HL-60/S4 treated with retinoic acid at 250 ng/mL for 4 days and 3 days (cell line): ENCODE measurements around the gene SDR9C7.
"Not testable (repeated sequence)": the region's sequence is repeated elsewhere in the genome, so short reads cannot be mapped to it uniquely, and the experiment has no call there.

Source experiments
- in situ Hi-C: fragments of 300-500 bp; cut with MboI; formaldehyde crosslinking; loops from 2 replicates; pipeline ENCODE4 v1.7.0; 2022; ENCODE audit warnings: low sequenced_read_pairs

Gene SDR9C7

DNA sequence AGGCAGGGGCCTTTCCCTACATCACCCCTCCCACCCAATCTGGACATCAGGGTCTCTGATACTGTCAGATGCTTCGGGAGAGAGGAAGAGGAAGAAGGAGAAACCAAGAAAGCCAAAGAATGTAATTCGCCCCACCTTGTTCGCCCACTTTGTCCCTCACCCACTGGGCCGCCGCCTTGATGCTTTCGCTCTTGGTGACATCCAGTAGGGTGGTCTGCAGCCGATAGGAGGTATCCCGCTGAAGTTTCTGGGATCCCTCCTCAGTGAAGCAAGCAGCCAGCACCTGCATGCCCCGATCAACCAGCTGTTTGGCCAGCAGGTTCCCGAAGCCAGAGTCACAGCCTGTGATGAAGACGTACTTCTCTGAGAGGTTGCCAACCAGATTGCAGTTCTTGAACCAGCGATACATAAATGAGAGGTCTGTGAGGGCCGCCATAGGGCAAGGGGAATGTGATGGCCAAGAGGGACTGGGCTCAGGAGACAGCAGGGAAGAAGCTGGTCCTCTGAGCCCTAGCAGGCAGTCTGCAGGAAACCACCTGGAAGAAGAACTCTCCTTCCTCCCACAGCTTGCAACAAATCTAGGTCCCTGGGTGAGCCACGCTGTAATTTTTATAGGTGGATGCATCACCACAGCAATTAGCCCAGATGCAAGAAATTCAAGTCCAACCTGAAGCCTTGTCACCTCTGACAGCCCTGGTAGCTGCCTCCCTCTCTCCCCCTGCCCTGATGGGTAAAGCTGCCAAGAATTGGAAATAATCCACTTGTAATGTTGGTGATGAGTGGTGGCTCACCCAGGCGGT lies at the start of gene SDR9C7:
Gene SDR9C7, minus strand, starts transcription at position 583 of the 800 bp plus-strand sequence. Its CDS starts 147 bp downstream, at position 436.
- in situ Hi-C loops = no loop called here

DNA sequence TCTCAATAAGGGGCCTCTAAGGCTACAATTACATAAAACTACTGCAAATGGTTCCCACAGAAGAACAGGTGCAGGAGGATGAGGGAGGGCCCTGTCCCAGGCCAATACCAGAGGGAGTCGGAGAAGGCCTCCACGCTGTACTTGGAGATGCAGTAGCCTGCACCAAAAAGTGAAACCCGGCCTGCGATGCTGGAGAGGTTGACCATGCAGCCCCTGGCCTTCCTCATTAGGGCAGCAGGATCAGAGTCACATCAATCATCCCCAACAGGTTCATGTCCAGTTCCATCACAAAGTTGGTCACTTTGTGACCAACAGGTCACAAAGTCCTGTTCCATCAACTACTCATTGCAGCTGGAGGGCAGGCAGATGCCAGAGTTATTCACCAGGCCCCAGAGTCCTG lies 49.2 kb upstream of the SDR9C7 start:
- in situ Hi-C loops = loop anchor here (25.0 kb wide), 1 partner anchor 146 kb away; no protein-coding TSS in a partner anchor

DNA sequence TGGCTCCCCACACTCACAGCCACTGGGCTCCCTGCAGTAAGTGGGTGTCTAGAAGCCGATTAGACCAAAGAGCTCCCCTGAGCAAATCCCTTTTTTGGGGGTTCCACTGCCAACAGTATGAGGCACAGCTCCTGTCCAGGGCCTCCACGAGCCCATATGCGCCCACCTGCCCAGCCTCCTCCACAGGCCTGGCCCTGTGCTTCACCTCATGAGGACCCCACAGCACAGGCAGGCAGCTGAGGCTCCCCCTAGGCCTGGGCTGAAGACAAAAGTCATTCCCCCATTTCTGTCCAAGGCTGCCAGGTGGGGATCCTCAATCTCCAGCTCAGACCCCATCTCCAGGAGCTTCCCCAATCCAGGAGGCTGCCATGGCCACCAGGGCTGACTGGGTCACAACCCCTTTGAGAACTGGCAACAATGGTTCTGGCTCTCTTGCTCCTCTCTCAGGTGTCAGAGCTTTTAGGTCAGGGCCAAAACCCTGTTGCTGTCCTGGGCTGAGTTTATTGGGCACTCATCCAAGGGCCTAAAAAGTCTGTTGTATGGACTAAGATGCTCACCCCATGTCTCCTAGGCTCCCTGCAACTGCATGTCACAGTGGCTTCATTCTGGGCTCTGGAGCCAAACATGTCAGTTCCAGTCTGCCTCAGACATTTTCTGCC lies 48.5 kb upstream of the SDR9C7 start:
- in situ Hi-C loops = loop anchor here (25.0 kb wide), 1 partner anchor 145 kb away; no protein-coding TSS in a partner anchor

DNA sequence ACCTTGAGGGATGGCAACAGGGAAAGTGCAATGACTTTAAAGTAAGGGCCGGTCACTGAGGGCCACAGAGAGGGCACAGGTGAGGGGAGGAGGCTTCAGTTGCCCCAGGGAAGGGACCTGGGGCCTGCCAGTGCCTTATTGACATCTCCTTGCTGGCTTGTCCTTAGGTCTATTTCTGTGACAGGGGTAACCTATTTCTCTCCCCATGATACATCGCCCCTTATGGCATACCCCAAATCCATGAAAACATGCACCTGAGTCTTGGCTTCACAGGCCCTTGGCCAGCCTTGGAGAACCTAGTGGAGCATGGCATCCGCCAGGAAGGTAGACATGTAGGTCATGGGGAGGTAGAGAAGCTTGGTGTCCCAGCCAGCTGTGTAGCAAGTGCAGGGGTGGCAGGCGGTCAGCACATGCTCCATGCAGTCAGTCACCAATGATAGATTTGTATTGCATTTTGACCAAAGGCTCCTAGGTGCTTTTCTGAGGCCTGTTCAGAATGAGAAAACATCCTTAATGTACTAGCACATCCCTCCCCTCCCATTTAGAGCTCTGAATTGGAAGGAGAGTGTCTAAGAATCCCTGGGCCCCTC lies 46.8 kb upstream of the SDR9C7 start:
- in situ Hi-C loops = loop anchor here (25.0 kb wide), 1 partner anchor 144 kb away; no protein-coding TSS in a partner anchor

DNA sequence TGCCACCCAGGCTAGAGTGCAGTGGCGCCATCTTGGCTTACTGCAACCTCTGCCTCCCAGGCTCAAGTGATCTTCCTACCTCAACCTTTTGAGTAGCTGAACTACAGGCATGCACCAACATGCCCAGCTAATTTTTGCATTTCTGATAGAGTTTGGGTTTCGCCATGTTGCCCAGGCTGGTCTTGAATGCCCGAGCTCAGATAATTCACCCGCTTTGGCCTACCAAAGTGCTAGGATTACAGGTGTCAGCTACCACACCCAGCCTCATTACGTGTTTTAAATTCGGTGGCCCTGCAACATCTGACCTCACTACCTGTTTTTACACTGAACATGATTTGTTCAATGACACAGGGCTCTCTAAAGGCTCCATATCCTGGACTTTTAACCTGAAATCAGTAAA lies 46.1 kb upstream of the SDR9C7 start:
- in situ Hi-C loops = loop anchor here (25.0 kb wide), 1 partner anchor 143 kb away; no protein-coding TSS in a partner anchor

DNA sequence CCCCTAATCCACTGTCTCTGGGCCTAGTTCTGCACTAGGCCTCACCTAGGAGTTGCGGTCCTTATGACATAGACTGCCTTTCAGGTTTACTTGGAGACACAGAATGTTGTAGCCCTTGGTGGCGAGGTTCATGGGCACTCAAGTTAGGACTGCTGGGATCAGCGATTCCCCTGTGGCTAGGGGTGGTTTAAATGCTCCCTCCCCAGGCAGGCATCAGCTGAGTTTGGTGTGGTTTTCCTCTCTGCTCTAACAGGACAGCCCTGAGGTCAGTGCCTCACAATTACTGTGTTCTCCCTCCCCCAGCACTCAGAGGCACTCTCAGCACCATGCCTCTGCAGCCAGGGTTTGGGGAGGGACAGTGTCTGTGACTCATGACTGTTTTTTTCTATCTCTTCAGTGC lies 45.4 kb upstream of the SDR9C7 start:
- in situ Hi-C loops = loop anchor here (25.0 kb wide), 1 partner anchor 142 kb away; no protein-coding TSS in a partner anchor

DNA sequence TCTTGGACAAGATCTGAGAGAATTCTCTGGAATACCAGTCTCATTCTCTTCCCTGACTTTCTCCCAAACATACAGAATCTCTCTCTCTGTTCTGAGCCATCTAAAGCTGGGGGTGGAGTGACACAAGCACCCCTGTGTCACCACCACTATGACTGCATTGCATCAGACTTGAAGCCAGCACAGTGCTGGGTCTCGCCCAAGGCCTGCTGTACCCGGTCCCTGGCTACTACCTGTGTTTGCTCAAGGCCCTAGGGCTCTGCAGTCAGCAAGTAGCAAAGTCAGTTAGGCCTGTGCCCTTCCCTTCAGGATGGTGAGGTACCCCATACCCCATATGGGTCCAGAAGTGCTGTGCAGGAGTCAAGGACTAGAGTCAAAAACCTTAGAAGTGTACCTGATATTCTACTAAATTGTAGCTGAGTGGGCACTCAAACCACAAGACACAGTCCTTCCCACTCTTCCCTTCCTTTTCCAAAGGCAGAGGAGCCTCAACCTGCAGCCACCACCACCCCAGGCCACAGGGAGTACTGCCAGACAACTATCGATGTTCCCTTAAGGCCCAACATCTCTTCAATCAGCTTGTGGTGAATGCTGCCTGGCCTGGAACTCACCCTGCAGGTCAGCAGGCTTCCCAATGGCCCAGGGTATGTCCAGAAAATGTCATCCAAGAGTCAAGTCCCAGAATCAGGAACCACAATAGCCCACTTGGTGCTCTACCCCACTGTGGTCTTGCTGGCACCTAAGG lies 44.4 kb upstream of the SDR9C7 start:
- in situ Hi-C loops = loop anchor here (25.0 kb wide), 1 partner anchor 141 kb away; no protein-coding TSS in a partner anchor

DNA sequence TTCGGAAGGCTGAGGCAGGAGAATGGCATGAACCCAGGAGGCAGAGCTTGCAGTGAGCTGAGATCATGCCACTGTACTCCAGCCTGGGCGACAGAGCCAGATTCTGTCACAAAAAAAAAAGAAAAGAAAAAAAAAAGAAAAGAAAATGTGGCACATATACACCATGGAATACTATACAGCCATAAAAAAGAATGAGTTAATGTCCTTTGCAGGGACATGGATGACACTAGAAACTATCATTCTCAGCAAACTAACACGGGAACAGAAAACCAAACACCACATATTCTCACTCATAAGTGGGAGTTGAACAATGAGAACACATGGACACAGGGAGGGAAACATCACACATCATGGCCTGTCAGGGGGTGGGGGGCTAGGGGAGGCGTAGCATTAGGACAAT lies 43.2 kb upstream of the SDR9C7 start:
- in situ Hi-C loops = loop anchor here (25.0 kb wide), 1 partner anchor 140 kb away; no protein-coding TSS in a partner anchor

DNA sequence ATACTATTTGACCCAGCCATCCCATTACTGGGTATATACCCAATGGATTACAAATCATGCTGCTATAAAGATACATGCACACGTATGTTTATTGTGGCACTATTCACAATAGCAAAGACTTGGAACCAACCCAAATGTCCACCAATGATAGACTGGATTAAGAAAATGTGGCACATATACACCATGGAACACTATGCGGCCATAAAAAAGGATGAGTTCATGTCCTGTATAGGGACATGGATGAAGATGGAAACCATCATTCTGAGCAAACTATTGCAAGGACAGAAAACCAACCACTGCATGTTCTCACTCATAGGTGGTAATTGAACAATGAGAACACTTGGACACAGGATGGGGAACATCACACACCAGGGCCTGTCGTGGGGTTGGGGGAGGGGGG lies 40.0 kb upstream of the SDR9C7 start:
- in situ Hi-C loops = not testable (repeated sequence)

DNA sequence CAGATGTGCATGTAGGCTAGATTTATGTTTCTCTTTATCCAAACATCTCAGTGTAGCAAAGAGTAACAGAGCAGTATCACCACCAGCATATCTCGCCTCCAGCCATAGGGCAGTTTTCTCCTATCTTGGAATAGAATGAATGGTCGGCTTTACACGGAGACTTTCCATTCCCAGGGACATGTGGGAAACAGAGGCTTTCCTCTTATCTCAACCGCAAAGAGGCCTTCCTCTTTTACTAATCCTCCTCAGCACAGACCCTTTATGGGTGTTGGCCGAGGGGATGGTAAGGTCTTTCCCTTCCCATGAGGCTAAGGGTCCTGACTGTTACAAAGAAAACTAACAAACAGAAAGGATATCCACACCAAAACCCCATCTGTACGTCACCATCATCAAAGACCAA lies 34.7 kb upstream of the SDR9C7 start:
- in situ Hi-C loops = not testable (repeated sequence)

DNA sequence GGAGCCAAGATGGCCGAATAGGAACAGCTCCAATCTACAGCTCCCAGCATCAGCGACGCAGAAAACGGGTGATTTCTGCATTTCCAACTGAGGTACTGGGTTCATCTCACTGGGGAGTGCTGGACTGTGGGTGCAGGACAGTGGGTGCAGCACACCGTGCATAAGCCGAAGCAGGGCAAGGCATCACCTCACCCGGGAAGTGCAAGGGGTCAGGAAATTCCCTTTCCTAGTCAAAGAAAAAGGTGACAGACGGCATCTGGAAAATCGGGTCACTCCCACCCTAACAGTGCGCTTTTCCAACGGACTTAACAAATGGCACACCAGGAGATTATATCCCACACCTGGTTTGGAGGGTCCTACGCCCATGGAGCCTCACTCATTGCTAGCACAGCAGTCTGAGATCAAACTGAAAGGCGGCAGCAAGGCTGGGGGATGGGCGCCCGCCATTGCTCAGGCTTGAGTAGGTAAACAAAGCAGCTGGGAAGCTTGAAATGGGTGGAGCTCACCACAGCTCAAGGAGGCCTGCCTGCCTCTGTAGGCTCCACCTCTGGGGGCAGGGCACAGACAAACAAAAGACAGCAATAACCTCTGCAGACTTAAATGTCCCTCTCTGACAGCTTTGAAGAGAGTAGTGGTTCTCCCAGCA lies 31.9 kb upstream of the SDR9C7 start:
- in situ Hi-C loops = not testable (repeated sequence)

DNA sequence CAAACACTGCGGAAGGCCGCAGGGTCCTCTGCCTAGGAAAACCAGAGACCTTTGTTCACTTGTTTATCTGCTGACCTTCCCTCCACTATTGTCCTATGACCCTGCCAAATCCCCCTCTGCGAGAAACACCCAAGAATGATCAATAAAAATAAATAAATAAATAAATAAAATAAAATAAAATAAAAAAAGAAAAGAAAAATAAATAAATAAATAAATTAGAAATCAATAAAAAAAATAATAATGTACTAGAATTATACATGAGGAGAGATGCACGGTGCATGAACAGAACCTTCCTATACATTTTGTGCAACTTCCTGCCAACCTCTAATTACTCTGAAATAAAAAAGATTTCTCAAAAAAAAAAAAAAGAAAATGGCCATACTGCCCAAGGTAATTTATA lies 30.9 kb upstream of the SDR9C7 start:
- in situ Hi-C loops = not testable (repeated sequence)

DNA sequence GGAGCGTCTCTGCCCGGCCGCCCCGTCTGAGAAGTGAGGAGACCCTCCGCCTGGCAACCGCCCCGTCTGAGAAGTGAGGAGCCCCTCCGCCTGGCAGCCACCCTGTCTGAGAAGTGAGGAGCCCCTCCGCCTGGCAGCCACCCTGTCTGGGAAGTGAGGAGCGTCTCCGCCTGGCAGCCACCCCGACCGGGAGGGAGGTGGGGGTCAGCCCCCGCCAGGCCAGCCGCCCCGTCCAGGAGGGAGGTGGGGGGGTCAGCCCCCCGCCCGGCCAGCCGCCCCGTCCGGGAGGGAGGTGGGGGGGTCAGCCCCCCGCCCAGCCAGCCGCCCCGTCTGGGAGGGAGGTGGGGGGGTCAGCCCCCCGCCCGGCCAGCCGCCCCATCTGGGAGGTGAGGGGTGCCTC lies 29.3 kb upstream of the SDR9C7 start:
- in situ Hi-C loops = not testable (repeated sequence)

DNA sequence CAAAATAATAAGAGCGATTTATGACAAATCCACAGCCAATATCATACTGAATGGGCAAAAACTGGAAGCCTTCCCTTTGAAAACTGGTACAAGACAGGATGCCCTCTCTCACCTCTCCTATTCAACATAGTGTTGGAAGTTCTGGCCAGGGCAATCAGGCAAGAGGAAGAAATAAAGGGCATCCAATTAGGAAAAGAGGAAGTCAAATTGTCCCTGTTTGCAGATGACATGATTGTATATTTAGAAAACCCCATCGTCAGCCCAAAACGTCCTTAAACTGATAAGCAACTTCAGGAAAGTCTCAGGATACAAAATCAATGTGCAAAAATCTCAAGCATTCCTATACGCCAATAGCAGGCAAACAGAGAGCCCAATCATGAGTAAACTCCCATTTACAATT lies 28.0 kb upstream of the SDR9C7 start:
- in situ Hi-C loops = not testable (repeated sequence)

DNA sequence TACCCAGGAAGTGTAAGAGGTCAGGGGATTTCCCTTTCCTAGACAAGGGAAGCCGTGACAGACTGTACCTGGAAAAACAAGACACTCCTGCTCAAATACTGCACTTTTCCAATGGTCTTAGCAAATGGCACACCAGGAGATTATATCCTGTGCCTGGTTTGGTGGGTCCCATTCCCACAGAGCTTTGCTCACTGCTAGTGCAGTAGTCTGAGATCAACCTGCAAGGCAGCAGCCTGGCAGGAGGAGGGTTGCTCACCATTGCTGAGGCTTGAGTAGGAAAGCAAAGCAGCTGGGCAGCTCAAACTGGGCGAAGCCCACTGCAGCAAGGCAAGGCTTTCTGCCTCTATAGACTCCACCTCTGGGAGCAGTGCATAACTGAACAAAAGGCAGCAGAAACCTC lies 24.2 kb upstream of the SDR9C7 start:
- in situ Hi-C loops = no loop called here

DNA sequence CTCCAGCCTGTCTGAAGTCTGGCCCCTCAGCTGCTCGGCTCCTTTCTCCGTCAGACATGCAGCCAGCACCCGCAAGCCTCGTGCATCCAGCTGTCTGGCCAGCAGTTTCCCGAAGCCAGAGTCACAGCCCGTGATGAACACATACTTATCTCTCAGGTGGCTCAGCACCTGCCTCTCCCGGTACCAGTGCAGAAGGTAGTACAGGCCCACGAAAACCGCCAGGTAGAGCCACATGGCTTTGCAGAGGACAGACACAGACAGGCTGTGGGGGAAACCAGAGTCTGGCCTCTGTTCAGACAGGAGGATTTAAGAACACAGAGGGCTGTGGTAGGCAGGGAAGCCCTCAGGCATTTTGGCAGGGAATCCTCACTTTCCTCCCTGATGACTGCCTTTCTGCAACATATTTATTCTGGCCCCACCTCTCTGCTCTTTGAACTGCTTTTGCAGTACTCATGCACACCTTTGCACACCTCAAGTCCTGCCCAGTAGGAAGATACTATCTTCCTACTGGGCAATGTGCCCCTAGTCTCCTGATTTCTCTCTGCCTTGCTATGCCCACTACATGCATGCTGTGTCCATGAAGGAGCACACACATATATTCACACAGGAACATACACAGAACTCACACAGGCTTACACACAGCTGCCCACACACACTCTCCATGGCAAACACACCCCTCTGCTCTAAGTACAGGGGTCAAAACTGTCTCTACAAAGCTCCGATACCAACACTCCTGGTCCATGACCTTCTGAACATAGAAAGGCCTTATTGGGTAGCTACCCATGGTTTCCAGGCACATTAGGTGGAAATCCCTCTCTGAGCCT lies 23.2 kb upstream of the SDR9C7 start, which contains the start of gene RDH16:
Gene RDH16, minus strand, starts transcription at position 380 of the 824 bp plus-strand sequence. Its CDS starts 146 bp downstream, at position 234.
- in situ Hi-C loops = no loop called here

DNA sequence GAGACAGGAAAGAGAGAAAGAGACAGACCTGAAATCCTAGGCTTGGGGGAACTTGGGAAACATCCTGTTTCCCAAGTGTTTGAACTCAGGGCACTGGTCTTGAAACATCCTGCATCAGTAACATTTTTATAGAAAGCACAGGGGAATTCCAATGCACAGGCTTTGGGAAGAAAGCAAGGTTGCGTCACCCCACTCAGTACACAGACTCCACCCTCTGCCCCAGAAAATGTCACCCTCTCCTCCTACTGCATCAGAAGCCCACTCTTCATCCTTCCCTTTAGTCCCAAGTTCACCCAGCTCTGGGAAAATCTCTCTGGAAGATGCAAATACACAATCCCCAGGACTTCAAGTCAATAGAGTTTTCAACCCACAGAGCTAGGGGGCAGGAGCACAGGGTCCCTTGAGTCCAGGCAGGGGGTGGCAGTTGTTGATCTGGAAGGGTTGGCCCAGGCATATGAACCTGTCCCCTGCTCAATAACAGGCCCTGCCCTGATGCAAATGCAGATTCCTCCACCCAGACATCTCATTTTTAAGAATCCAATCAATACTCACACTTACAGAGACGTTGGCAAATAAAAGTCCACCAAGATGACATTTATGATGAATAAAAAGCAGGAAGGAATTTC lies 21.5 kb upstream of the SDR9C7 start:
- in situ Hi-C loops = no loop called here

DNA sequence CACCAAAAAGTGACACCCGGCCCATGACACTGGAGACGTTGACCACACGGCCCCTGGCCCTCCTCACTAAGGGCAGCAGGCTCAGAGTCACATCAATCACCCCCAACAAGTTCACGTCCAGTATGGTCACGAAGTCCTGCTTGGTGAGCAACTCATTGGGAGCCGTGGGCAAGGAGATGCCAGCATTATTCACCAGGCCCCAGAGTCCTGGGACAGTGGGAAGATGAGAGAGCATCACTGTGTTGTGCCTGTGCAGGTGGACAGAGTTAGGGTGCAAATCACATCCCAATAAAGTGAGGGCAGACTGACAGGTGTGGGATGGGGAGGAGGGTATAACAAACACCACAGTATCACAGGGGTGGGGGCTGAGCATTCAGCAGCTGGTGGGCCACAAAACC lies 20.7 kb upstream of the SDR9C7 start:
- in situ Hi-C loops = no loop called here
